PC-3 (cell line): ENCODE results near the gene FEN1. TPM values are rescaled to one million over a fixed set of nuclear protein-coding genes. Genes with fewer than 3 reads are reported as not detected.

Experiments
- ATAC-seq: fragments of 200-7000 bp; cut with Tn5 transposase; 2 replicates; pipeline ENCODE4 v1.9.1; 2020; ENCODE audit warnings: mild to moderate bottlenecking, moderate library complexity
- BruUV-seq: library from RNA; stranded (reverse); fragments of 400-500 nt; replicated peaks from 2 replicates; lab custom pipeline; 2021; lab: Mats Ljungman, UMichigan
- CTCF ChIA-PET: fragments of 300-600 bp; sonication (Branson Sonifier 250); formaldehyde crosslinking; loops from one replicate; lab custom pipeline; 2022; ENCODE audit warnings: antibody characterized with exemption; lab: Charles Lee
- POLR2A ChIA-PET: fragments of 300-600 bp; sonication (Branson Sonifier 250); formaldehyde crosslinking; loops from one replicate; lab custom pipeline; 2022; ENCODE audit warnings: antibody characterized with exemption; ENCODE audit not compliant: unreplicated experiment; lab: Charles Lee
- DNase-seq: peaks from one replicate; pipeline ENCODE4 v3.0.0-alpha.2; 2015
- H2AFZ ChIP-seq: fragments of 300-600 bp; sonication (generic); 2 replicates; pipeline ENCODE4 v1.6.0; 2016; ENCODE audit warnings: antibody characterized with exemption, low read length
- H3F3A ChIP-seq: fragments of 300-600 bp; sonication (generic); one replicate; pipeline ENCODE4 v1.6.0; 2017; ENCODE audit warnings: antibody characterized with exemption, low read length, control low read depth, mild to moderate bottlenecking; ENCODE audit not compliant: unreplicated experiment
- H3K27ac ChIP-seq: fragments of 300-600 bp; sonication (generic); 2 replicates; pipeline ENCODE4 v1.5.1; 2016; ENCODE audit warnings: mild to moderate bottlenecking, low read length
- H3K27me3 ChIP-seq: fragments of 300-600 bp; sonication (generic); 2 replicates; pipeline ENCODE4 v1.6.1; 2016; ENCODE audit warnings: low read length, mixed read lengths
- H3K36me3 ChIP-seq: fragments of 300-600 bp; sonication (generic); 2 replicates; pipeline ENCODE4 v1.6.1; 2016; ENCODE audit warnings: low read depth, mixed run types, low read length, mixed read lengths
- H3K4me1 ChIP-seq: fragments of 300-600 bp; sonication (generic); 2 replicates; pipeline ENCODE4 v1.5.1; 2016; ENCODE audit warnings: low read length; ENCODE audit not compliant: insufficient read depth
- H3K4me2 ChIP-seq: fragments of 300-600 bp; sonication (generic); 2 replicates; pipeline ENCODE4 v1.6.0; 2016; ENCODE audit warnings: low read length
- H3K4me3 ChIP-seq: fragments of 300-600 bp; sonication (generic); 2 replicates; pipeline ENCODE4 v1.5.1; 2016; ENCODE audit warnings: mild to moderate bottlenecking, low read length, mixed read lengths
- H3K79me2 ChIP-seq: fragments of 300-600 bp; sonication (generic); 2 replicates; pipeline ENCODE4 v1.6.1; 2017; ENCODE audit warnings: low read length, mixed read lengths
- H3K9ac ChIP-seq: fragments of 300-600 bp; sonication (generic); 2 replicates; pipeline ENCODE4 v1.6.0; 2016; ENCODE audit warnings: mild to moderate bottlenecking, low read length
- H3K9me2 ChIP-seq: fragments of 300-600 bp; sonication (generic); replicated peaks from 2 replicates; pipeline ENCODE4 v1.6.1; 2016; ENCODE audit warnings: mixed run types, low read length, mixed read lengths
- H3K9me3 ChIP-seq: fragments of 300-600 bp; sonication (generic); 2 replicates; pipeline ENCODE4 v1.6.1; 2016; ENCODE audit warnings: low read length, mixed read lengths
- H4K20me1 ChIP-seq: fragments of 300-600 bp; sonication (generic); 2 replicates; pipeline ENCODE4 v1.6.1; 2016; ENCODE audit warnings: low read length, mixed read lengths
- CTCF ChIP-seq: fragments of 300-600 bp; sonication (generic); conservative IDR thresholded peaks from 2 replicates; pipeline ENCODE4 v1.5.1; 2017; ENCODE audit warnings: antibody characterized with exemption, low read depth, mild to moderate bottlenecking, low read length
- EZH2 ChIP-seq: fragments of 300-600 bp; sonication (generic); IDR thresholded peaks from one replicate; pipeline ENCODE4 v1.6.1; 2017; ENCODE audit warnings: antibody characterized with exemption, mild to moderate bottlenecking, low read length; ENCODE audit not compliant: unreplicated experiment
- EZH2phosphoT487 ChIP-seq: fragments of 300-600 bp; sonication (generic); IDR thresholded peaks from 2 replicates; pipeline ENCODE4 v1.6.1; 2018; ENCODE audit warnings: mild to moderate bottlenecking, antibody characterized with exemption, low read length, borderline replicate concordance
- intact Hi-C: fragments of 100-400 bp; cut with micrococcal nuclease; formaldehyde crosslinking; loops from 2 replicates; pipeline ENCODE4 v1.9.0; 2023
- total RNA-seq: library from RNA; depleted of rRNA; stranded (reverse); fragments of >200 nt; gene quantifications from 2 replicates; pipeline ENCODE4 v1.2.3, GENCODE V29; 2014

Gene FEN1
- total RNA-seq, 1 experiment from 2014 or later: 132 TPM

- DNase-seq (peak; percentile 65), ATAC-seq (peak; percentile 61)
- H3K9ac ChIP-seq: 0 out of 2 replicates have a peak overlapping the region, but pooled peaks have one; percentile 19
These were observed 36.1 kb upstream of the FEN1 start for GRCh38 chr11:61756452-61757212.

GRCh38 chr11:61757213-61757862 lies 35.4 kb upstream of the FEN1 start:
- Histone ChIP-seq H3K79me2 (no peaks in the 10 kb centered on the region), H4K20me1 (no peaks in the 10 kb centered on the region), H3K27ac (no peak overlapping the region), H3K9ac (no peak overlapping the region), H3K9me2 (no peaks in the 10 kb centered on the region), H3K36me3 (no peaks in the 10 kb centered on the region), H3K4me3 (no peak overlapping the region), H3K9me3 (no peaks in the 10 kb centered on the region), H3K4me2 (no peak overlapping the region), H3K27me3 (no peaks in the 10 kb centered on the region), H3K4me1 (peaks cover 16% of the 10 kb centered on the region), H2AFZ (no peak overlapping the region), H3F3A (no peaks in the 10 kb centered on the region)
- POLR2A ChIA-PET: no interaction called here
- CTCF ChIA-PET: no interaction called here
- intact Hi-C loops: no loop called here
- no peak for ATAC-seq
- TF ChIP-seq EZH2phosphoT487: no peak
- TF ChIP-seq CTCF: no peak
- no peak for TF ChIP-seq EZH2
- no peak for DNase-seq
- no TSS peak for BruUV-seq

More at GRCh38 chr11:61756452-61757212, 36.1 kb upstream of the FEN1 start:
- Histone ChIP-seq H3K4me2 (peak overlapping the region; percentile 58), H3K9me2 (no peaks in the 10 kb centered on the region), H3K4me3 (no peak overlapping the region), H3F3A (no peaks in the 10 kb centered on the region), H3K79me2 (no peaks in the 10 kb centered on the region), H3K9me3 (no peaks in the 10 kb centered on the region), H4K20me1 (no peaks in the 10 kb centered on the region), H3K27me3 (no peaks in the 10 kb centered on the region), H3K27ac (peak overlapping the region; percentile 51), H2AFZ (peak overlapping the region; percentile 52), H3K36me3 (no peaks in the 10 kb centered on the region), H3K4me1 (peaks cover 20% of the 10 kb centered on the region)
- TF ChIP-seq EZH2: no peak
- TF ChIP-seq EZH2phosphoT487: no peak
- no peak for TF ChIP-seq CTCF
- CTCF ChIA-PET: no interaction called here
- BruUV-seq: no TSS peak
- POLR2A ChIA-PET: no interaction called here
- intact Hi-C loops: no loop called here

GRCh38 chr11:61760946-61761345 lies 31.8 kb upstream of the FEN1 start:
- Histone ChIP-seq H3K4me3 (no peak overlapping the region), H3K4me2 (no peak overlapping the region), H2AFZ (no peak overlapping the region), H3F3A (no peaks in the 10 kb centered on the region), H3K9me2 (no peaks in the 10 kb centered on the region), H3K27me3 (no peaks in the 10 kb centered on the region), H3K79me2 (no peaks in the 10 kb centered on the region), H3K9me3 (no peaks in the 10 kb centered on the region), H3K36me3 (no peaks in the 10 kb centered on the region), H4K20me1 (no peaks in the 10 kb centered on the region), H3K9ac (no peak overlapping the region), H3K27ac (no peak overlapping the region), H3K4me1 (peaks cover 12% of the 10 kb centered on the region)
- ChIA-PET CTCF (no interaction called here), POLR2A (no interaction called here)
- no TSS peak for BruUV-seq
- ATAC-seq: no peak
- intact Hi-C loops: no loop called here
- no peak for TF ChIP-seq EZH2phosphoT487
- no peak for TF ChIP-seq EZH2
- TF ChIP-seq CTCF: no peak
- DNase-seq: no peak
